Stimulated activated CD4-positive, alpha-beta T cell treated with anti-CD3 and anti-CD28 coated beads, Interleukin-4, amount 100 ng/mL, for 48 hours (primary cell): Measurements from ENCODE around the gene OST4.

Experiments used
- DNase-seq, 2 donors: peaks; one replicate each; pipeline ENCODE4 v3.0.0-alpha.2; 2020; ENCODE audit warnings: low read depth in 2 of 2

OST4 gene

DNA sequence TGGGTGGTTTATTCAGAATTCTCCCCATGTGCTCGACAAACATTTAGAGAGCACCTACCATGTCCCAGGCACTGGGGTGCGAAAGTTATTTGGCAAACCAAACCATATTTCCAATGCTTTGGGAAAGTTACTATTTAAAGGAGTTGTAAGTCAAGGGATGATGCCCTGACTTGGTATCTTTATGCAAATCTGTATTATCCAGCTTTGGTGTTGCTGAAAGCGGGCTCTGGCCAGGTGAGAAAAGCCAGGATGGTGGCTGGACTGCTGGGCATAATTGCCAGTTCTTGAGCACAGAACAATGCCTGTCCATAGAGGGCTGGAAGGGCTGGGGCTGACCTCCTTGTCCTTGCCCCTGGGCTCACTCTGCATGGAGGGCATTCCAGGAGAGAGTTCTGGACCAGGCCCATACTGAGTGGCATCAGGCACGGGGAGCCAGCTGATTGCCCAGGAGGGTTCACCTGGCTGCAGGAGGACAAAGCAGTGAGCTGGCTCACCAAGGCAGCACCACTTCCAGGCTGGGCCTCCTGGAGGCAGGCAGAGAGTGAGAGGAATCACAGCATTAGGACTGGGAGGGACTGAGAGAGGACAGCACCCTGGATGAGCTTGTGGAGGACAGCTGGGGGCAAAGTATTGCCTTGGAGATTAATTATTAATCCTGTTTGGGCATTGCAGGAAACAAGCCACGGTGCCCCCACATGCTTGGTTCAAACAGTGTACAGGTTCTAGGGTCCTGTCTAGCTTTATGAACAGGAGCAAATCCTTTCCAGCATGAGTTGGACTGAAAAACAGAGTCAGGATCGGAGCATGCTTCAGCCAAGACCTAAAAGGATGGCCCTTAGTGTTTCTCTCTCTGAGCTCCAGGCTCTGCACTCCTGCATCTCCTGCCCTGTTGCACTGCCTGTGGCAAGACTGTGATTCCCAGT, 22.2 kb upstream of the OST4 start:
- no peak for DNase-seq

DNA sequence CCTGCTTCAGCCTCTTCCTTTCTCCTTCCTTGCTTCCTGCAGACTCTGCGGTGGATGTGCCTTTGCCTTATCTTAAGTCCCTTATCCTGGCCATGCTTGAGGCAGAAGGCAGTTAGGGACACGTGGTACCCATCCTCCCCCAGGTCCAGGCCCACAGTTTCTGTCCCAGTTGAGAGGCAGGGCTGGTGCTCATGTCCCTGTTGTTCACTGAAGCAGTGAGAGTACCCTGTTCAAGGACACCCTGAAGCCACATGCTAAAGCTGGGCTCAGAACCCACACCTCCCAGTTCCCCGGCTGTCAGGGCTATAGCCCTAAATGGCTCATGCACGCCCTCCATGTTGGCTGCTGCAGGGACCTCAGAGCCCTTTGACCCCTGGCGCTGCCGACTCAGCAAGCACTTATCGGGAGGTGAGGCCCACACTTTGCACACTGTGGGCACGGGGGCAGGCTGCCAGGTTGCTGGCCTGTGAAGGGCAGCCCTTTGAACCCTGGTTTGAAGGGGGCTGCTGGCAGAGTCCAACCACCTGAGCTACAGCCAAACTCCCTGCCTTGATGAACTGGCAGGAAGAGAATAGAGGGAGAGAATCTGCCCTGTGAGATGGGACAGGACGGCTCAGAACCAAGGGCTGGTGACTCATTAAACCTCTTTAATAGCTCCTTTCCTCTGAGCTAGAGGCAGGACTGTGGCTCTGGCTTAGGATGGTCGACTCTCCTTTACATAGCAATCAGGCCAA, 21.4 kb upstream of the OST4 start:
- DNase-seq = no peak

DNA sequence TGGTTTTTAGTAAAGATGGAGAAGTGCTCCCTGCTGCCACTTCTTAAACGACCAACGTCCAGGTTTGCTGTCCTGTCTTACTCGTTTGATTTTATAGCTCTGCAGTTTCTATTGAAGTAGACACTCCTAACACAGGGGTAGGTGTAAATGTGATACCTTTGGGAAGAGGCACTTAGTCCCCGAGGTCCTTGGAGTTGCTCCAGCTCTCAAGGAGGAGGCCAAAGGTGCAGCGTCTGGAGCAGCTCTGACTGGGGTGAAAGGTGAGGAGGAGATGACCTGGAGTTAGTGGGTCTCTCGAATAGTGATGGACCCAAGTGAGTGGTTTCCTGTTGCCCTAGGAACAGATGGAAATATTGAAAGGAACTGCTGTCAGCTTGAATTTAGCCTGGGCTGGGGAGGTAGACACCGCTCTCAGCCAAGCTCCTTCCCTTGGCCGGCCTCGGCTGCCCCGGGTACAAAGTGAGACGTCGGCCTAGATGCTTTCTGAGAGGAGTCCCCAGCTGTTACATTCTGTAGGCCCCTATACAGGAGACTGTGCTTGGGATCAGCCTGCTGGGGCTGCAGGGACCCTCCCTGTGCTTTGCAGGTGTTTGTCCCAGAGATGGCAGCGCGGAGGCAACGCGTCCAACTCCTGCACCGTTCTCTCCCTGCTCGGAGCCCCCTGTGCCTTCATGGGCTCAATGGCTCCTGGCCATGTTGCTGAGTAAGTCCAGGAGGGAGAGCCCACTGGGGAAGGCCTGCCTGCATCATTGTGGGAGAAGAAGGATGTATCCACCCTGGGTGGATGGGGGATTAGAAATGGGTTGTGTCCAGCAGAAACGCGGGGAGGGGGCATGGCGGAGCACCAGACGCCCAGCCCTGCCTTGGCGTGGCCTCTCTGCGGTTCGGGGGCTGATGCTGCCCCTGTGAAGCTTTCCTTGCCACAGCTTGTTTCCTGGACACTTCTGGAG, 20.6 kb upstream of the OST4 start:
- no peak for DNase-seq

DNA sequence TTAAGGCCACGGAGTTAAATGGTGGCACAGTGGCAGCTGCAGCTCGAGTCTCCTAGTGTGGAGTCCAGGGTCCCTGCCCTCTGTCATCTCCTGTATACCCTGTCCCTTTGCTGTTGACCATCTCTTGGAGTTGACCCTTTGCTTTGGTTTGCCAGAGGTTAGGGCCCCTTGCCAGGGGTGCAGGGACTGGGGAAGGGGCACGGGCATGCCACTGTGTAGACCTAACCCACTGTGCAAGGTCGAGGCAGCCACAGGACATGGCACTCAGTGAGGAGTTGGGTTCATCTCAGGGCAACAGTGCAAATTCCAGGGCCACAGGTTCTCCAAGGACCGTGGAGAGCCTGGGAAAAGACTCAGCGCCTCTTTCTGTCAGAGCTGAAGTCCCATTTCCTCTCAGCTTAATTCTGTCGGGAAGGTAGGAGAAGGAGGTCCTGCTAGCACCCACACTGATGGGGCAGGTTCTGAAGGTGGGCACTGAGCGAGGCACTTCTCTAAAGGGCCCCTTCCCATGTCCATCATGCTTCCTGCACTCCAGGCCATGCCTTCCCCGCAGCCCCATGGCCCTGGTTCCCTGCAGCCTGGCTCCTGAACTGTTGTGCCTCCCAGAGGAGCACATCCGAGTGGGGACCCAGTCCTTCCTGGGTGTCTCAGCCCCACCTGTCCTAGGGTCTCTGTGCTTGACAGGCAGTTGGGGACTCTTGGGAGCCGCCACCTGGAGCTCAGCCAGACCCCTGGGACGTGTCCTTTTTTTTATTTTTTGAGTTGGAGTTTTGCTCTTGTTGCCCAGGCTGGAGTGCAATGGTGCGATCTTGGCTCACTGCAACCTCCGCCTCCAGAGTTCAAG, 17.9 kb upstream of the OST4 start:
- DNase-seq = no peak

DNA sequence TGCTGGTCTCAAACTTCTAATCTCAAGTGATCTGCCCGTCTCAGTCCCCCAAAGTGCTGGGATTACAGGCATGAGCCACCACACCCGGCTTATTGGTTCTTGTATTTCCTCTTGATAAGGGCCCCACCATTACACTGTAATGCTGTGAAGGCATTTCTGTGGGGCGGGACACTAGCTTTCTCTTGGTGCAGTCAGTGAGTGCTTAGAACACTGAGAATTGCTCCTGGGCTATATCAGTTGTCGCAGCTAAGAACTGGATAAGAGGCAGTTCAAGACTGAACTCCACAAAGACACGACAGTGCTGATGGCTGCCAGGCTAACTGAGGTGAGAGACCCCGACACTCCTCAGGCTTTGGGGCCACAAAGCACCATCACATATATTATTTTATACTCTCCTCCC, 17.2 kb upstream of the OST4 start:
- no peak for DNase-seq

DNA sequence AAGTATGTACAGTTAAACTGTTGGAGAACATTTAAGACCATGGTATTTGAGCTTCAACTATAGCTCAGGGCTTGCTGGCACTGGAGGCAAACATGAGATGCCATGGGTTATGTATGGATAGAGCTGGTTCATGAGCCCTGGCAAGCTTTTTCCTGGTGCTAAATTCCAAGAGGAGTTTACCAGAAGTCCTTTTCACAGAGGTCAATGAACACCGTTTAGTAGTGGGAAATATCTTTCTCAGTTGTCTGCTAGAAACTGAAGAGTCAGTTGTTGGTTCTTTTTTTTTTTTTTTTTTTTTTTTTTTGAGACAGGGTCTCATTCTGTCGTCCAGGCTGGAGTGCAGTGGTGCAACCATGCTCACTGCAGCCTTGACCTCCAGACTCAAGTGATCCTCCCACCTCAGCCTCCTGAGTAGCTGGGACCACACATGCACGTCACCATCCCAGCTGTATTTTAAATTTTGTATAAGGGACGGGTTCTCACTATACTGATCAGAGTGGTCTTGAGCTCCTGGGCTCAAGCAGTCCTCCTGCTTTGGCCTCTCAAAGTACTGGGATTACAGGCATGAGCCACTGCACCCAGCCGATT, 16.5 kb upstream of the OST4 start:
- no peak for DNase-seq

DNA sequence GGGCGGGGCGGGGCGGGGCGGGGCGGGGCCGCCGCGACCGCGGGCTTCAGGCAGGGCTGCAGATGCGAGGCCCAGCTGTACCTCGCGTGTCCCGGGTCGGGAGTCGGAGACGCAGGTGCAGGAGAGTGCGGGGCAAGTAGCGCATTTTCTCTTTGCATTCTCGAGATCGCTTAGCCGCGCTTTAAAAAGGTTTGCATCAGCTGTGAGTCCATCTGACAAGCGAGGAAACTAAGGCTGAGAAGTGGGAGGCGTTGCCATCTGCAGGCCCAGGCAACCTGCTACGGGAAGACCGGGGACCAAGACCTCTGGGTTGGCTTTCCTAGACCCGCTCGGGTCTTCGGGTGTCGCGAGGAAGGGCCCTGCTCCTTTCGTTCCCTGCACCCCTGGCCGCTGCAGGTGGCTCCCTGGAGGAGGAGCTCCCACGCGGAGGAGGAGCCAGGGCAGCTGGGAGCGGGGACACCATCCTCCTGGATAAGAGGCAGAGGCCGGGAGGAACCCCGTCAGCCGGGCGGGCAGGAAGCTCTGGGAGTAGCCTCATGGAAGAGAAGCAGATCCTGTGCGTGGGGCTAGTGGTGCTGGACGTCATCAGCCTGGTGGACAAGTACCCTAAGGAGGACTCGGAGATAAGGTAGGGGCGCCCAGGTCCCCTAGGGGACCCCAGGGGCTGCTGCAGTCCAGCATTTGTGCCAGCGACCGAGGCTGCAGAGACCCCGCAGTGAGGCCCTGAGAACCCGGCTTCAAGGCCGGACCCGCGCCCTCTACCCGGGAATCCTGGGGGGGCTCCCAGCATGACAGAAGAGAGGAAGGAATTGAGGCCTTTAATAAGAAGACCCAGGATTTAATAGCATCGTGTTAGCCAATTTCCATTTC, 15.5 kb upstream of the OST4 start, which contains the start of gene KHK:
Gene KHK (plus strand): TSS at position 49 of the 870 bp plus-strand sequence. CDS start 488 bp downstream, at position 537.
- no peak for DNase-seq

DNA sequence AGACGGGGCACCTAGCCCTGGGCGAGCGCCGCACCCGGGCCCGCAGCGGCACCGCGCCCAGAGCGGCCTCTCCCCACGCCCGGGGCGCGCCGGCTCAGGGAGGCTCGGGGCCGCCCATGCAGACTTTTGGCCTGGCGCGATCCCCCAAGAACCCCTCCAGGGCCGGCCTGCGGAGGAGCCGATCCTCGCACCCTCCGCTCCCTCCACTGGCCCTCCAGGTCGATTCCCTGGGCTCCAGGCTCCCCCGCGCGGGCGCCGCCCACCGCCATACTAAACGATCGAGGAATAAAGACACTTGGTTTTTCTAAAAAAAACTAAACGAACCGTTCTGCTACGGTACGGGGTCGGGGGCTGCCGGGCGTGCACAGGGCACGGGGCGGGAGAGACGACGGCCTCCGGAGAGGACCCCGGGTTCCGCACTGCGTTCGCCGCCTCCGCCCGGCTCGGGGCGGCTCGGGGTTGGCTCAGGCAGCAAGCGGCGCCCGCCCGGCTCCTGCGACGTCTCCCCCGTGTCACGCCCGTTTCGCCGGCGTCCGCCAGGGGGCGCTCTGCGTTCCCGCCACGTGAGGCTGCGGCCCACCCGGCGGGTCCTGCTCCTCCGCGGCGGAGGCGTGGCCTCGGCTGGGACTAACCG, 14.8 kb upstream of the OST4 start:
- peak; percentile 93 to 97 for DNase-seq

DNA sequence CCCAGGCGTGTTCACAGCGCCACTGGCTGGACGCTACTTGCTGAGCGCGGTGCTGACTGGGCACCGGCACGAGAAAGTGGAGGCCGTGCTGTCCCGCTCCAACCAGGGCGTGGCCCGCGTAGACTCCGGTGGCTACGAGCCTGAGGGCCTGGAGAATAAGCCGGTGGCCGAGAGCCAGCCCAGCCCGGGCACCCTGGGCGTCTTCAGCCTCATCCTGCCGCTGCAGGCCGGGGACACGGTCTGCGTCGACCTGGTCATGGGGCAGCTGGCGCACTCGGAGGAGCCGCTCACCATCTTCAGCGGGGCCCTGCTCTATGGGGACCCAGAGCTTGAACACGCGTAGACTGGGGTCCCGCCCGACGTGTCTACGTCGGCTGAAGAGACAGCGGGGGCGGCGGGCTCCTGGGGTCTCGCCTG, 14.2 kb upstream of the OST4 start:
- peak; percentile 24 to 30 for DNase-seq

DNA sequence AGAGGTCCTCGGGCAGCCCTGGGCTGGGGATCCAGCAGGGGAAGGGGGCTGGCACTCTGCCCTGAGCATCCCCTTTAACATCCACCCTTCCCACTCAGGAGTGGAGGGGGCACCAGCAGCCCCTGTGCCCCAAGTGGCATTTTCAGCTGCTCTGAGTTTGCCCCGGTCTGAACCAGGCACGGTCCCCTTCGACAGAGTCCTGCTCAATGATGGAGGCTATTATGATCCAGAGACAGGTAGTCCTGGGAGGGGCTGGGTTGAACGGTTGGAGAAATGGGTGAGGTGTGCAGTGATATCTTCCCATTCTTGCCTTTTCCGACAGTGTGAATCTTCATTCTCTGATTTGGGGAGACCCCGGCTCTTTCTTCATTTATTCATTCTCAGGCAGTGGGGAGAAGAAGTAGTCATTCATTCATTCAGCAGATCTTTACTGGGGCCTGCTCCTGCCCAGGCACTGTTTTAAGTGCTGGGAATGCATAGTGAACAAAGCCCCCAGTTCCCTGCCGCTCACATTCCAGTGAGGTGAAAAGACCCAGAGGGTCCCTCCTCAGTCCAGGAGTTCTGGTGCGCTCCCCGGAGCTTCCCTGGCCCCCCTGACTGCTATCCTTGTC, 13.7 kb upstream of the OST4 start:
- no peak for DNase-seq

DNA sequence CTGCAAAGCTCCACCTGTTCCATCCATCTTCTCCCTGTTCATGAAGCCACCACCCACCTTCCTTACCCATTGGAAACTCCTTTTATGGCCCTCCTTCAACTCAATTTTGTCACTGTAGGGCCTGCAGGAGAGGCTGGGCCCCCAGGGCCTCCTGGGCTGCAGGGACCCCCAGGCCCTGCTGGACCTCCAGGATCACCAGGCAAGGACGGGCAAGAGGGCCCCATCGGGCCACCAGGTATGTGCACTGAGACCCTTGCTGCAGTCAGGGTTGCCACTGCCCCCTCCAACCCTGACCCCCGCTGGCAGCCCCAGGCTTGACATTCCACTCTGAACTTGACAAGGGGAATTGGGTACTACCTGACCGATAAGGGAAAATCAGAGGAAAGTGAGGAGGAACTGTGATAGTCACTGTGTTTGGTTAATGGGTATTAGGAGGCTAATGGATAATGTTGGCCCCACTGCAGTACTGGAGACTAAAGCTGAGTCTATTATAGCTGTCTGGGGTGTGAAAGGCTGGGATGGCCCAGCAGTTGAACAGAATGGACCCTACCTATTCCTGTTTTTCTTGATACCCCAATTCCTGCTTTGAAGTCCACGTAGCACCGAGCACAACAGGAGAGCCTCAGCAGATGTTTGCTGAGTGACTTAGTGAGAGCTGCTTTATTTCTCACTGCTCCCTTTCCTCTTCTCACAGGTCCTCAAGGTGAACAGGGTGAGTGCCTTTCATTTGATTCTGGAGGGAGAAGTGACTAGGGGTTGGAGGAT, 13.0 kb upstream of the OST4 start:
- no peak for DNase-seq

DNA sequence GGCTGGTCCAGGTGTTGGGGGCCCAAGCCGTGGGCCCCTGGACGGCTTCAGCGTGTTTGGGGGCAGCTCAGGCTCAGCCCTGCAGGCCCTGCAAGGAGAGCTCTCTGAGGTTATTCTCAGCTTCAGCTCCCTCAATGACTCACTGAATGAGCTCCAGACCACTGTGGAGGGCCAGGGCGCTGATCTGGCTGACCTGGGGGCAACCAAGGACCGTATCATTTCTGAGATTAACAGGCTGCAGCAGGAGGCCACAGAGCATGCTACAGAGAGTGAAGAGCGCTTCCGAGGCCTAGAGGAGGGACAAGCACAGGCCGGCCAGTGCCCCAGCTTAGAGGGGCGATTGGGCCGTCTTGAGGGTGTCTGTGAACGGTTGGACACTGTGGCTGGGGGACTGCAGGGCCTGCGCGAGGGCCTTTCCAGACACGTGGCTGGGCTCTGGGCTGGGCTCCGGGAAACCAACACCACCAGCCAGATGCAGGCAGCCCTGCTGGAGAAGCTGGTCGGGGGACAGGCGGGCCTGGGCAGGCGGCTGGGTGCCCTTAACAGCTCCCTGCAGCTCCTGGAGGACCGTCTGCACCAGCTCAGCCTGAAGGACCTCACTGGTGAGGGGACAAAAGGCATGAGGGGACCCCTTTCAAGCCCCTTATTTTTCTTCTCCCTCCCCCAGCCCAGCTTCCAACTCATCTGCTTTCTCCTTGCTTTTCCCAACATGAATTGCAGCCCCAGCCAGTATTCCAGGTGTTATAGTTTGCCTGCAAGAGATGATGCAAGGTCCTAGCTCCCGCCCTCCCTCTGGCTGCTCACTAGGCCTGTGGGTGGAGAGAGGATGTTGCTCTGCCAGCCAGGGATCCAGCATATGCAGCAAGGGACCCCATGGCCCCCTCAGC, 12.2 kb upstream of the OST4 start:
- no peak for DNase-seq

DNA sequence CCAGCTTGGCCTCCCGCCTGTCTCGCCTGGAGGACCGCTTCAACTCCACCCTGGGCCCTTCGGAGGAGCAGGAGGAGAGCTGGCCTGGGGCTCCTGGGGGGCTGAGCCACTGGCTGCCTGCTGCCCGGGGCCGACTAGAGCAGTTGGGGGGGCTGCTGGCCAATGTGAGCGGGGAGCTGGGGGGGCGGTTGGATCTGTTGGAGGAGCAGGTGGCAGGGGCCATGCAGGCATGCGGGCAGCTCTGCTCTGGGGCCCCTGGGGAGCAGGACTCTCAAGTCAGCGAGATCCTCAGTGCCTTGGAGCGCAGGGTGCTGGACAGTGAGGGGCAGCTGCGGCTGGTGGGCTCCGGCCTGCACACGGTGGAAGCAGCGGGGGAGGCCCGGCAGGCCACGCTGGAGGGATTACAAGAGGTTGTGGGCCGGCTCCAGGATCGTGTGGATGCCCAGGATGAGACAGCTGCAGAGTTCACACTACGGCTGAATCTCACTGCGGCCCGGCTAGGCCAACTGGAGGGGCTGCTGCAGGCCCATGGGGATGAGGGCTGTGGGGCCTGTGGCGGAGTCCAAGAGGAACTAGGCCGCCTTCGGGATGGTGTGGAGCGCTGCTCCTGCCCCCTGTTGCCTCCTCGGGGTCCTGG, 11.4 kb upstream of the OST4 start:
- DNase-seq = no peak

DNA sequence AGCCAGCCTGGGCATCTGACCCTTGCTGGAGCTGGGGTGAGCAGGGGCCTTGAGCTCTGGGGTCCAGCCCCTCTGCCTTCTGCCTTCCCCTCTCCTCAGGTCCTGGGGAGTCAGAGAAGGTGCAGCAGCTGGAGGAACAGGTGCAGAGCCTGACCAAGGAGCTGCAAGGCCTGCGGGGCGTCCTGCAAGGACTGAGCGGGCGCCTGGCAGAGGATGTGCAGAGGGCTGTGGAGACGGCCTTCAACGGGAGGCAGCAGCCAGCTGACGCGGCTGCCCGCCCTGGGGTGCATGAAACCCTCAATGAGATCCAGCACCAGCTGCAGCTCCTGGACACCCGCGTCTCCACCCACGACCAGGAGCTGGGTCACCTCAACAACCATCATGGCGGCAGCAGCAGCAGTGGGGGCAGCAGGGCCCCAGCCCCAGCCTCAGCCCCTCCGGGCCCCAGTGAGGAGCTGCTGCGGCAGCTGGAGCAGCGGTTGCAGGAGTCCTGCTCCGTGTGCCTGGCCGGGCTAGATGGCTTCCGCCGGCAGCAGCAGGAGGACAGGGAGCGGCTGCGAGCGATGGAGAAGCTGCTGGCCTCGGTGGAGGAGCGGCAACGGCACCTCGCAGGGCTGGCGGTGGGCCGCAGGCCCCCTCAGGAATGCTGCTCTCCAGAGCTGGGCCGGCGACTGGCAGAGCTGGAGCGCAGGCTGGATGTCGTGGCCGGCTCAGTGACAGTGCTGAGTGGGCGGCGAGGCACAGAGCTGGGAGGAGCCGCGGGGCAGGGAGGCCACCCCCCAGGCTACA, 10.7 kb upstream of the OST4 start:
- no peak for DNase-seq

DNA sequence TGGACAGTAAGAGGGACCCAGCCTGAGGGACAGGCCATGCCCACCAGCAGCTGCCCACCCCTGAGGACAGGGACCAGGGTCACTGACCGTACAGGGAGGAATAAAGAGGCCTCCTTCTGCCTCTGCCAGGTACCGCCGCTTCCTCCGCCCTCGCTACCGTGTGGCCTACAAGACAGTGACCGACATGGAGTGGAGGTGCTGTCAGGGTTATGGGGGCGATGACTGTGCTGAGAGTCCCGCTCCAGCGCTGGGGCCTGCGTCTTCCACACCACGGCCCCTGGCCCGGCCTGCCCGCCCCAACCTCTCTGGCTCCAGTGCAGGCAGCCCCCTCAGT, 9.1 kb upstream of the OST4 start:
- DNase-seq = no peak

DNA sequence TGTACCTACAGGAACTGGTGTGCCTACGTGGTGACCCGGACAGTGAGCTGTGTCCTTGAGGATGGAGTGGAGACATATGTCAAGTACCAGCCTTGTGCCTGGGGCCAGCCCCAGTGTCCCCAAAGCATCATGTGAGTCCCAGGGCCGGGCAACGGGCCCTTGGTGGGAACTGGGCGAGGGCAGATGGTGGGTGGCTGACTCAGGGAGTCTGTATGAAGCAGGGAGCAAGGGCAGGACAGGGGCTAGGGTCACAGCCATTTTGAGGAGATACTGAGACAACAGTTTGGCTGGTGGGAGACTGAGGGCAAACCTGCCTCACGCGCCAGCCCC, 8.7 kb upstream of the OST4 start:
- DNase-seq = no peak
